Activated naive CD4-positive, alpha-beta T cell treated with anti-CD3 and anti-CD28 coated beads, Interleukin-2, amount 10 ng/mL, durations not matched to agents 7 days and 5 days (primary cell): Measurements from ENCODE around the gene SMARCA4.
"Not testable (repeated sequence)": the region's sequence is repeated elsewhere in the genome, so short reads cannot be mapped to it uniquely, and the experiment has no call there.

Experiments used
- CTCF ChIA-PET: fragments of 350-600 bp; sonication (Branson Sonifier 250); formaldehyde crosslinking; loops from one replicate; lab custom pipeline; 2021; ENCODE audit warnings: antibody characterized with exemption; lab: Charles Lee
- DNase-seq: peaks from one replicate; pipeline ENCODE4 v3.0.0-alpha.2; 2020
- H3K27ac Mint-ChIP-seq: one replicate; pipeline ENCODE4 v1.8.0; 2021; ENCODE audit warnings: mild to moderate bottlenecking, moderate library complexity, mixed read lengths
- H3K27me3 Mint-ChIP-seq: one replicate; pipeline ENCODE4 v1.8.0; 2021; ENCODE audit warnings: mild to moderate bottlenecking, mixed read lengths
- H3K36me3 Mint-ChIP-seq: one replicate; pipeline ENCODE4 v1.8.0; 2021; ENCODE audit warnings: mixed read lengths
- H3K4me1 Mint-ChIP-seq: one replicate; pipeline ENCODE4 v1.8.0; 2021; ENCODE audit warnings: mixed read lengths
- H3K4me3 Mint-ChIP-seq: one replicate; pipeline ENCODE4 v1.8.0; 2021; ENCODE audit warnings: mild to moderate bottlenecking, moderate library complexity, mixed read lengths
- H3K9me3 Mint-ChIP-seq: one replicate; pipeline ENCODE4 v1.8.0; 2021; ENCODE audit warnings: mixed read lengths

The SMARCA4 gene

GRCh38 chr19:10952809-10953208 lies 8.0 kb upstream of the SMARCA4 start:
- H3K27me3 Mint-ChIP-seq, result no peaks in the 10 kb centered on the region
- H3K4me1 Mint-ChIP-seq, result no peaks in the 10 kb centered on the region
- no peaks in the 10 kb centered on the region for H3K36me3 Mint-ChIP-seq
- H3K9me3 Mint-ChIP-seq, result no peaks in the 10 kb centered on the region
- no peak for DNase-seq
- H3K27ac Mint-ChIP-seq, result no peak overlapping the region
- no peak overlapping the region for H3K4me3 Mint-ChIP-seq
- CTCF ChIA-PET, result no interaction called here

- H3K4me1 Mint-ChIP-seq, result peaks cover 40% of the 10 kb centered on the region
- CTCF ChIA-PET, result interaction anchor here (0.7 to 1.3 kb wide), 2 partner anchors 17 to 77 kb away, joined by 3 to 4 read pairs; no protein-coding TSS in a partner anchor
- not testable (repeated sequence) for H3K27me3 Mint-ChIP-seq, H3K9me3 Mint-ChIP-seq, DNase-seq, H3K36me3 Mint-ChIP-seq
- peak overlapping the region; percentile 90 for H3K27ac Mint-ChIP-seq
- H3K4me3 Mint-ChIP-seq, result peak overlapping the region; percentile 90
Measured at GRCh38 chr19:10959277-10959968, 1.4 kb upstream of the SMARCA4 start.

- H3K36me3 Mint-ChIP-seq, result peaks cover 5% of the 10 kb centered on the region
- H3K4me3 Mint-ChIP-seq, result peak overlapping the region; percentile 90
- H3K4me1 Mint-ChIP-seq, result peaks cover 50% of the 10 kb centered on the region
- peak overlapping the region; percentile 89 for H3K27ac Mint-ChIP-seq
- H3K9me3 Mint-ChIP-seq, result no peaks in the 10 kb centered on the region
- CTCF ChIA-PET, result interaction anchor here (1.0 kb wide), 1 partner anchor 89 kb away, joined by 3 read pairs; no protein-coding TSS in a partner anchor
- no peaks in the 10 kb centered on the region for H3K27me3 Mint-ChIP-seq
- no peak for DNase-seq
Measured at GRCh38 chr19:10961073-10961860, 437 bp downstream of the SMARCA4 start.

- peaks cover 5% of the 10 kb centered on the region for H3K36me3 Mint-ChIP-seq
- H3K27me3 Mint-ChIP-seq, result no peaks in the 10 kb centered on the region
- CTCF ChIA-PET, result interaction anchor here (0.7 to 1.1 kb wide), 2 partner anchors 13 to 58 kb away, joined by 3 read pairs; no protein-coding TSS in a partner anchor
- no peaks in the 10 kb centered on the region for H3K9me3 Mint-ChIP-seq
- peak overlapping the region; percentile 90 for H3K4me3 Mint-ChIP-seq
- H3K27ac Mint-ChIP-seq, result peak overlapping the region; percentile 84
- DNase-seq, result no peak
- peaks cover 53% of the 10 kb centered on the region for H3K4me1 Mint-ChIP-seq
Measured at GRCh38 chr19:10962863-10963262, 2.0 kb downstream of the SMARCA4 start.

GRCh38 chr19:10963865-10964264 lies 3.0 kb downstream of the SMARCA4 start:
- CTCF ChIA-PET, result interaction anchor here (0.6 kb wide), 1 partner anchor 23 kb away, joined by 4 read pairs; no protein-coding TSS in a partner anchor
- no peak for DNase-seq
- no peaks in the 10 kb centered on the region for H3K9me3 Mint-ChIP-seq
- peak overlapping the region; percentile 90 for H3K4me3 Mint-ChIP-seq
- H3K27me3 Mint-ChIP-seq, result no peaks in the 10 kb centered on the region
- H3K4me1 Mint-ChIP-seq, result peaks cover 59% of the 10 kb centered on the region
- peaks cover 5% of the 10 kb centered on the region for H3K36me3 Mint-ChIP-seq
- peak overlapping the region; percentile 84 for H3K27ac Mint-ChIP-seq

DNA sequence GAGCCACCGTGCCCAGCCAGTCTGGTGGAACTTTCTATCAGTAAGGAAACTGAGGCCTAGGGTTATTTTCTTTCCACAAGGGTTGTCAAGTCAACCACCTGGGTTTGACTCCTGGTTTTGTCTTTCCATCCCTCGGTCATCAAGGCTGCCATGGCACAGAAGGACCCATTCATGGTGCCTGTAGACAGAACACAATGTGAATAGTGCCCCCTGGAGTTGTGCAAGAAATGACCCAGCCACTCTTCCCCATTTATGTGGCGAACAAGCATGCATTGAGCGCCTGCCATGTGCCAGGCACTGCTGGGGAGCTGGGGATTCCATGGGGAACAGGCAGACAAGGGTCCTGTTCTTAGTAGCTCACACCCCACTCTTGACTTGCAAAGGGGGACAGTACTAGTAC lies 4.1 kb downstream of the SMARCA4 start:
- peaks cover 58% of the 10 kb centered on the region for H3K4me1 Mint-ChIP-seq

DNA sequence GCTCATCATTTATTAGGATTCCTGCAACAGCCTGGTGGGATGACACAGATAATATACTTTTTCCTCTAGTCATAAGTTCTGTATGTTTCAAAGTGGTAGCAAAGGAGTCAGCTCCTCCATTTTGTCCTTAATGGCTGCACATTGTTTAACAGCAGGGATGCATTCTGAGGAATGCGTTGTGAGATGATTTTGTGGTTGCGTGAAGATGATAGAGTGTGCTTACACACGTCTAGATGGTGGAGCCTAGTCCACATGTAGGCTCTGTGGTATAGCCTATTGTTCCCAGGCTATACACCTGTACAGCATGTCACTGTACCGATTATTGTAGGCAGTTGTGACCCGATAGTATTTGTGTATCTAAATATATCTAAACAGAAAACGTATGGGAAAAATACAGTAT lies 4.6 kb downstream of the SMARCA4 start:
- no peak overlapping the region for H3K27ac Mint-ChIP-seq
- H3K27me3 Mint-ChIP-seq, result no peaks in the 10 kb centered on the region
- H3K4me3 Mint-ChIP-seq, result no peak overlapping the region
- CTCF ChIA-PET, result interaction anchor here (0.9 to 2.2 kb wide), 2 partner anchors 11 to 24 kb away, joined by 5 to 7 read pairs; no protein-coding TSS in a partner anchor
- H3K9me3 Mint-ChIP-seq, result no peaks in the 10 kb centered on the region
- DNase-seq, result no peak
- peaks cover 5% of the 10 kb centered on the region for H3K36me3 Mint-ChIP-seq
- peaks cover 55% of the 10 kb centered on the region for H3K4me1 Mint-ChIP-seq

More for the DNA sequence above, 4.1 kb downstream of the SMARCA4 start:
- no peak for DNase-seq
- CTCF ChIA-PET, result interaction anchor here (0.9 kb wide), 1 partner anchor 10 kb away, joined by 5 read pairs; no protein-coding TSS in a partner anchor
- no peak overlapping the region for H3K4me3 Mint-ChIP-seq
- H3K27me3 Mint-ChIP-seq, result no peaks in the 10 kb centered on the region
- no peak overlapping the region for H3K27ac Mint-ChIP-seq
- H3K36me3 Mint-ChIP-seq, result peaks cover 5% of the 10 kb centered on the region
- no peaks in the 10 kb centered on the region for H3K9me3 Mint-ChIP-seq

DNA sequence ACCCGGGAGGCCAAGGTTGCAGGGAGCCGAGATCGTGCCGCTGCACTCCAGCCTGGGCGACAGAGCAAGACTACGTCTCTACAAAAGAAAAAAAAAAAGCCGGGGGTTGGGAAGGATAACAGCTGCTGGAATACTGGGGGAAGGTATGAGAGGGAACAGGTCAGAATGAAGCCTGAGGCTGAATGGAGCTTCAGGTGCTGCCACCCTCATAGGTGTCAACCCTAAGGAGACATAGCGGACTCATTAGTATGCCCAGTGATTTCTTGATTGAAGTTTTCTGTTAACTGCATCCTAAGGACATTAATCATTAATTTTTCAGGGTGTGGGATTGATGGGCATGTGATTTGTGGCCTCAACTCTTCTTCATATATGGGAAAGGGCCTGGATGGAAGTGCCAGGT lies 6.0 kb downstream of the SMARCA4 start:
- peaks cover 52% of the 10 kb centered on the region for H3K4me1 Mint-ChIP-seq
- H3K27me3 Mint-ChIP-seq, result no peaks in the 10 kb centered on the region
- no peak overlapping the region for H3K27ac Mint-ChIP-seq
- CTCF ChIA-PET, result interaction anchor here (0.6 to 2.2 kb wide), 2 partner anchors 25 to 163 kb away, joined by 3 to 7 read pairs; no protein-coding TSS in a partner anchor
- no peaks in the 10 kb centered on the region for H3K9me3 Mint-ChIP-seq
- no peak overlapping the region for H3K4me3 Mint-ChIP-seq
- H3K36me3 Mint-ChIP-seq, result peaks cover 5% of the 10 kb centered on the region
- DNase-seq, result no peak

GRCh38 chr19:10968527-10969135 lies 7.8 kb downstream of the SMARCA4 start:
- Mint-ChIP-seq H3K27me3 (no peaks in the 10 kb centered on the region), H3K4me1 (peaks cover 36% of the 10 kb centered on the region), H3K4me3 (no peak overlapping the region), H3K9me3 (no peaks in the 10 kb centered on the region), H3K36me3 (peaks cover 4% of the 10 kb centered on the region), H3K27ac (no peak overlapping the region)
- no peak for DNase-seq
- CTCF ChIA-PET, result no interaction called here

DNA sequence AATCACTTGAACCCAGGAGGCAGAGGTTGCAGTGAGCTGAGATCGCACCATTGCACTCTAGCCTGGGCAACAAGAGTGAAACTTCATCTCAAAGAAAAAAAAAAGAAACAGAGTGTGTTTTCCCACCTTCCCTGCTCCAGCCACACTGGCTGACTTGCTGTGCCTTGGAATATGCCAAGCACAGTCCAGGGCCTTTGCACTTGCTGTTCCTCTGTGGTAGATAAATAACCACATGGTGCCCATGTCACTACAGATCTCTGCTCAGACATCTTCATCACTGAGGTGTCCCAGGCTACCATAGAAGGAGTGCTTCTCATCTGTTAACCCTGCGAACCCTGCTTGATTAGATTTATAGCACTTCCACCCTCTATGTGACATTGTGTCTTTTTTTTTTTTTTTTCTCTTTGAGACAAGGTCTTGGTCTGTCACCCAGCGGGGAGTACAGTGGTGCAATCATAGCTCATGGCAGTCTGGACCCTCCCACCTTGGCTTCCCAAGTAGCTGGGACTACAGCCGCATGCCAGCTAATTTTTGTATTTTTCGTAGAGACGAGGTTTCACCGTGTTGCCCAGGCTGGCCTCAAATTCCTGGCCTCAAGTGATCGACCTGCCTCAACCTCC lies 10.4 kb downstream of the SMARCA4 start:
- Mint-ChIP-seq H3K4me1 (peaks cover 28% of the 10 kb centered on the region), H3K27me3 (no peaks in the 10 kb centered on the region), H3K9me3 (no peaks in the 10 kb centered on the region), H3K36me3 (peaks cover 1% of the 10 kb centered on the region), H3K27ac (no peak overlapping the region), H3K4me3 (no peak overlapping the region)
- no peak for DNase-seq
- CTCF ChIA-PET, result interaction anchor here (1.2 kb wide), 1 partner anchor 34 kb away, joined by 3 read pairs; no protein-coding TSS in a partner anchor

DNA sequence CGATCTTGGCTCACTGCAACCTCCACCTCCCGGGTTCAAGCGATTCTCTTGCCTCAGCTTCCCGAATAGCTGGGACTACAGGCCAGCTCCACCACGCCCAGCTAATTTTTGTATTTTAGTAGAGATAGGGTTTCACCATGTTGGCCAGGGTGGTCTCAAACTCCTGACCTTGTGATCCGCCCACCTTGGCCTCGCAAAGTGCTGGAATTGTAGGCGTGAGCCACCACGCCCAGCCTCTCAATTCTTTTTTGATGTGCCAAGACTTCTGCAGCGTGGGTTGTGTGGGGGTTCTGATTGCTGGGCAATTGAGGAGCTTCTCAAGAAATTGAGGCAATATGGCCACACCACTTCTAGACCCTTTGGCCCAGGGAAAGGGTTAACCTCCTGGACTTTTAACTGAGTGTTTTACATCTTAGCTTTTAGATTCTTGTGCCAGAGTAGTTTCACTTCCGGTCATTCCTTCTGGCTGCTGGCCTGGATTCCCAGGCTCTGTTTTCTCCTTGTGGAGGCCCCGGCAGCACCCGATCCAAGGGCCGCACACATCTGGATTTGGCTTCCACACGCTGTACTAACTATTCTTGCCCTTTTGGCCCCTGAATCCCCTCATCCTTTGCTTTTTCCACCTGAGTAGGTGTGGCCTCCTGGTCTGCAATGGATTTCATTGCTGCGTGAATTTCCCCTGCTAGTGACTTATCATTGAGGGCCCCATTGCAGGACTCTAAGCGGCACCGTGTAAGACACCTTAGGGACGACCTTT lies 14.7 kb downstream of the SMARCA4 start:
- no peak for DNase-seq
- Mint-ChIP-seq H3K27me3 (no peaks in the 10 kb centered on the region), H3K36me3 (peaks cover 1% of the 10 kb centered on the region), H3K4me3 (no peak overlapping the region), H3K27ac (no peak overlapping the region), H3K9me3 (no peaks in the 10 kb centered on the region), H3K4me1 (peaks cover 26% of the 10 kb centered on the region)
- CTCF ChIA-PET, result no interaction called here

- H3K9me3 Mint-ChIP-seq, result no peaks in the 10 kb centered on the region
- H3K27ac Mint-ChIP-seq, result no peak overlapping the region
- peaks cover 1% of the 10 kb centered on the region for H3K36me3 Mint-ChIP-seq
- CTCF ChIA-PET, result no interaction called here
- no peak for DNase-seq
- H3K4me3 Mint-ChIP-seq, result no peak overlapping the region
- H3K4me1 Mint-ChIP-seq, result peaks cover 26% of the 10 kb centered on the region
- H3K27me3 Mint-ChIP-seq, result no peaks in the 10 kb centered on the region
Measured at GRCh38 chr19:10976131-10976892, 15.5 kb downstream of the SMARCA4 start.

GRCh38 chr19:10977742-10978092 lies 16.9 kb downstream of the SMARCA4 start:
- CTCF ChIA-PET, result no interaction called here
- no peak for DNase-seq
- H3K27me3 Mint-ChIP-seq, result no peaks in the 10 kb centered on the region
- H3K36me3 Mint-ChIP-seq, result peaks cover 1% of the 10 kb centered on the region
- H3K4me1 Mint-ChIP-seq, result peaks cover 26% of the 10 kb centered on the region
- H3K9me3 Mint-ChIP-seq, result no peaks in the 10 kb centered on the region
- H3K4me3 Mint-ChIP-seq, result no peak overlapping the region
- H3K27ac Mint-ChIP-seq, result no peak overlapping the region
